ENCODE measurements around the gene TMEM43.

DNA sequence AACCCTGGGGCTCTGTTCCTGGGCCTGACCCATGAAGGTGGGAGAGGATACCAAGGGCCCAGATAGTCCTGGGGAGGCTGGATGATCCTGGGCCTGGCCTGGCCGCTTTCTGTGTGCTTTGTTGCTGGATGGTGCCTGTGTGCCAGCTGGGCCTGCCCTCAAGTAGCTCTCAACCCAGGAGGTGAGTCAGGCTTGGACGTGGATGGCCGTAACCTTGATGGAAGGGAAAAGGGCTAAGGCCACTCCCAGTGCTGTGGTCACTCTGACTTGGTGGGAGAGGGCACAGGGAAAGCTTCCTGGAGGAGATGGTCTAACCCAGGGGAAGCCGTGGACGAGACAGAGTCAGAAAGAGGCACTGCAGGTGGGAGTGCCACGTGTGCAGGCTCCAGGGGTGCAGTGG, 9.4 kb downstream of the TMEM43 start:
- no peak for TF ChIP-seq POLR2AphosphoS5 (IDR thresholded peaks at IDR 0.05; ENCODE audit: low read depth, low read length)
- no peak for TF ChIP-seq POLR2A (IDR thresholded peaks at IDR 0.05; ENCODE audit: control extremely low read depth in 1 of 2, low read depth in 2 of 2, low read length in 2 of 2)
- no peak for TF ChIP-seq TAF1 (IDR thresholded peaks at IDR 0.05; ENCODE audit: low read depth, low read length)
- TF ChIP-seq, protein P1, sequence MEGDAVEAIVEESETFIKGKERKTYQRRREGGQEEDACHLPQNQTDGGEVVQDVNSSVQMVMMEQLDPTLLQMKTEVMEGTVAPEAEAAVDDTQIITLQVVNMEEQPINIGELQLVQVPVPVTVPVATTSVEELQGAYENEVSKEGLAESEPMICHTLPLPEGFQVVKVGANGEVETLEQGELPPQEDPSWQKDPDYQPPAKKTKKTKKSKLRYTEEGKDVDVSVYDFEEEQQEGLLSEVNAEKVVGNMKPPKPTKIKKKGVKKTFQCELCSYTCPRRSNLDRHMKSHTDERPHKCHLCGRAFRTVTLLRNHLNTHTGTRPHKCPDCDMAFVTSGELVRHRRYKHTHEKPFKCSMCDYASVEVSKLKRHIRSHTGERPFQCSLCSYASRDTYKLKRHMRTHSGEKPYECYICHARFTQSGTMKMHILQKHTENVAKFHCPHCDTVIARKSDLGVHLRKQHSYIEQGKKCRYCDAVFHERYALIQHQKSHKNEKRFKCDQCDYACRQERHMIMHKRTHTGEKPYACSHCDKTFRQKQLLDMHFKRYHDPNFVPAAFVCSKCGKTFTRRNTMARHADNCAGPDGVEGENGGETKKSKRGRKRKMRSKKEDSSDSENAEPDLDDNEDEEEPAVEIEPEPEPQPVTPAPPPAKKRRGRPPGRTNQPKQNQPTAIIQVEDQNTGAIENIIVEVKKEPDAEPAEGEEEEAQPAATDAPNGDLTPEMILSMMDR (IDR thresholded peaks at IDR 0.05; ENCODE audit: control extremely low read depth in 1 of 3, insufficient read depth in 1 of 3, low read depth in 1 of 3, low read length in 3 of 3), result no peak
- no peak for TF ChIP-seq EZH2 (IDR thresholded peaks at IDR 0.05; ENCODE audit: low read depth, low read length, severe bottlenecking)
- TF ChIP-seq GABPA (IDR thresholded peaks at IDR 0.05; ENCODE audit: borderline replicate concordance, insufficient read depth, low read length), result no peak
- no peak for TF ChIP-seq RAD21 (IDR thresholded peaks at IDR 0.05 in 1 of 2, conservative IDR thresholded peaks at IDR 0.05 in 1 of 2; ENCODE audit: low read depth in 2 of 2, low read length in 2 of 2)
